ENCODE measurements around the gene TIE1. TPM values are rescaled to one million over a fixed set of nuclear protein-coding genes. Genes with fewer than 3 reads are reported as not detected.
A peak's percentile ranks its signal among the peaks of the same experiment; 100 is the strongest.
"Not testable (repeated sequence)": the region's sequence is repeated elsewhere in the genome, so short reads cannot be mapped to it uniquely, and the experiment has no call there.

The TIE1 gene
- total and polyA plus RNA-seq, 2 of the 13 experiments (the other 11 are each of a cell fraction or from before 2014, with no cell fraction given), result 0.58 to 0.84 TPM

DNA sequence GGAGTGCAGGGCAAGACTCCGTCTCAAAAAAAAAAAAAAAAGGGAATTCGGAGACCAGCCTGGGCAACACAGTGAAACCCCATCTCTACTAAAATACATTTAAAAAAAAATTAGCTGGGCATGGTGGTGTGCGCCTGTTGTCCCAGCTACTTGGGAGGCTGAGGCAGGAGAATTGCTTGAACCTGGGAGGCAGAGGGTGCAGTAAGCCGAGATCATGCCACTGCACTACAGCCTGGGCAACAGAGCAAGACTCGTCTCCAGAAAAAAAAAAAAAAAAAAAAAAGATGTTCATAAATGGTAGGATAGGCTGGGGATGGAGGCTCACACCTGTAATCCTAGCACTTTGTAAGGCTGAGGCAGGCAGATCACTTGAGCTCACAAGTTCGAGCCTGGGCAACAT lies 69.0 kb downstream of the TIE1 start:
- H3K4me2 ChIP-seq (ENCODE audit: low read depth, low read length); H2AFZ ChIP-seq (ENCODE audit: low read length); FAIRE-seq; H3K36me3 ChIP-seq (replicated peaks in 1 of 2; ENCODE audit: control insufficient read depth in 1 of 2, insufficient read depth in 2 of 2, low read length in 2 of 2); H3K9ac ChIP-seq (ENCODE audit: insufficient read depth, low read depth, low read length); H3K27ac ChIP-seq (ENCODE audit: extremely low read length, insufficient read depth, low read length); CTCF ChIA-PET (ENCODE audit: low intra/inter-chr PET ratio, low total read pairs); DNase-seq (ENCODE audit: low spot score); H4K20me1 ChIP-seq (ENCODE audit: insufficient read depth, low read length); intact Hi-C loops (cut with micrococcal nuclease; ENCODE audit: unreplicated experiment); in situ Hi-C loops (cut with HindIII; ENCODE audit: extremely low pct_ligation_motif_present, low pct_unique_long_range_greater_than_20kb); H3K27me3 ChIP-seq (ENCODE audit: control insufficient read depth in 1 of 2, insufficient read depth in 2 of 2, low read length in 2 of 2); H3K9me3 ChIP-seq (ENCODE audit: low read length); POLR2A ChIA-PET; H3K4me3 ChIP-seq (replicated peaks in 1 of 3; ENCODE audit: insufficient read depth in 1 of 3, low read depth in 2 of 3, low read length in 3 of 3); ATAC-seq; BruUV-seq (replicated peaks): not testable (repeated sequence)
- Histone ChIP-seq H3K79me2 (ENCODE audit: insufficient read depth, low read length) (peaks cover 13% of the 10 kb centered on the region), H3K4me1 (ENCODE audit: insufficient read depth, low read length) (peaks cover 35% of the 10 kb centered on the region)
- 98% methylated on average over 6 of the region's 6 CpGs for WGBS (ENCODE audit: low lambda C conversion rate)
- peak; percentile 30; the same call in 1 of the 2 replicates for TF ChIP-seq ZNF121 (CRISPR knock-in tag; IDR thresholded peaks at IDR 0.05)

- Histone ChIP-seq H3K4me3 (replicated peaks in 1 of 3; ENCODE audit: insufficient read depth in 1 of 3, low read depth in 2 of 3, low read length in 3 of 3) (no peak overlapping the region), H3K27me3 (ENCODE audit: control insufficient read depth in 1 of 2, insufficient read depth in 2 of 2, low read length in 2 of 2) (no peaks in the 10 kb centered on the region), H3K36me3 (replicated peaks in 1 of 2; ENCODE audit: control insufficient read depth in 1 of 2, insufficient read depth in 2 of 2, low read length in 2 of 2) (no peaks in the 10 kb centered on the region; a peak in 1 of 5 replicates), H3K79me2 (ENCODE audit: insufficient read depth, low read length) (peaks cover 13% of the 10 kb centered on the region), H3K4me1 (ENCODE audit: insufficient read depth, low read length) (peaks cover 27% of the 10 kb centered on the region), H3K9ac (ENCODE audit: insufficient read depth, low read depth, low read length) (no peak overlapping the region), H2AFZ (ENCODE audit: low read length) (no peak overlapping the region), H3K4me2 (ENCODE audit: low read depth, low read length) (no peak overlapping the region), H3K9me3 (ENCODE audit: low read length) (no peaks in the 10 kb centered on the region), H3K27ac (ENCODE audit: extremely low read length, insufficient read depth, low read length) (no peak overlapping the region), H4K20me1 (ENCODE audit: insufficient read depth, low read length) (no peaks in the 10 kb centered on the region)
- intact Hi-C loops (cut with micrococcal nuclease; ENCODE audit: unreplicated experiment), result no loop called here
- in situ Hi-C loops (cut with HindIII; ENCODE audit: extremely low pct_ligation_motif_present, low pct_unique_long_range_greater_than_20kb), result no loop called here
- DNase-seq (ENCODE audit: low spot score), result no peak
- no peak for FAIRE-seq
- ChIA-PET POLR2A (no interaction called here), CTCF (ENCODE audit: low intra/inter-chr PET ratio, low total read pairs) (no interaction called here)
- TF ChIP-seq FOXJ3 (CRISPR knock-in tag; IDR thresholded peaks at IDR 0.05; ENCODE audit: borderline replicate concordance) (no peak), KLF9 (CRISPR knock-in tag; IDR thresholded peaks at IDR 0.05; ENCODE audit: low read depth) (no peak), ZBTB10 (CRISPR knock-in tag; IDR thresholded peaks at IDR 0.05; ENCODE audit: borderline replicate concordance) (no peak), ZNF740 (CRISPR knock-in tag; IDR thresholded peaks at IDR 0.05) (no peak)
- BruUV-seq (replicated peaks), result no TSS peak
- 95% methylated on average over 4 of the region's 4 CpGs for WGBS (ENCODE audit: low lambda C conversion rate)
- no peak for ATAC-seq
Observed at GRCh38 chr1:43370564-43370963, 69.8 kb downstream of the TIE1 start.

Data from HepG2 (cell line).